CD4-positive, alpha-beta memory T cell (primary cell): ENCODE results near the gene OR4C45. TPM values are rescaled to one million over a fixed set of nuclear protein-coding genes. Genes with fewer than 3 reads are reported as not detected.
A peak's percentile ranks its signal among the peaks of the same experiment; 100 is the strongest.
"Not testable (repeated sequence)": the region's sequence is repeated elsewhere in the genome, so short reads cannot be mapped to it uniquely, and the experiment has no call there.

ENCODE experiments used
- CTCF ChIA-PET: fragments of 350-600 bp; sonication (Branson Sonifier 250); formaldehyde crosslinking; loops from one replicate; lab custom pipeline; 2021; ENCODE audit warnings: inconsistent platforms; ENCODE audit not compliant: partially characterized antibody; lab: Charles Lee
- POLR2A ChIA-PET: fragments of 350-600 bp; sonication (Branson Sonifier 250); formaldehyde crosslinking; loops from one replicate; lab custom pipeline; 2021; ENCODE audit not compliant: partially characterized antibody; lab: Charles Lee
- DNase-seq, 5 donors: peaks; one replicate each; pipeline versions ENCODE4 v3.0.0 to v3.0.0-alpha.2; 2020 to 2022; ENCODE audit warnings: mixed read lengths in 1 of 5
- H3K27ac ChIP-seq: one replicate; pipeline ENCODE4 v1.7.0; 2013; ENCODE audit warnings: low read depth, low read length
- H3K27me3 ChIP-seq: 2 replicates; pipeline ENCODE4 v1.7.0; 2013; ENCODE audit warnings: mild to moderate bottlenecking, low read length, moderate library complexity; ENCODE audit not compliant: insufficient read depth
- H3K36me3 ChIP-seq: 2 replicates; pipeline ENCODE4 v1.7.0; 2013; ENCODE audit warnings: mild to moderate bottlenecking, low read length, moderate library complexity; ENCODE audit not compliant: insufficient read depth
- H3K4me1 ChIP-seq: 2 replicates; pipeline ENCODE4 v1.7.0; 2013; ENCODE audit warnings: mild to moderate bottlenecking, low read length, moderate library complexity; ENCODE audit not compliant: insufficient read depth
- H3K4me3 ChIP-seq, 2 donors: one replicate each; pipeline ENCODE4 v1.7.0; 2013; ENCODE audit warnings: low read length in 2 of 2, mild to moderate bottlenecking in 1 of 2
- H3K9me3 ChIP-seq, 2 donors: one replicate each; pipeline ENCODE4 v1.7.0; 2013; ENCODE audit warnings: low read length in 2 of 2, control low read depth in 1 of 2; ENCODE audit not compliant: control insufficient read depth in 1 of 2
- H3K27ac Mint-ChIP-seq, 7 donors: one replicate each; pipeline ENCODE4 v1.8.0; 2020 to 2021; ENCODE audit warnings: mixed read lengths in 7 of 7, mild to moderate bottlenecking in 6 of 7, inconsistent platforms in 3 of 7, moderate library complexity in 3 of 7
- H3K27me3 Mint-ChIP-seq, 2 donors: one replicate each; pipeline ENCODE4 v1.8.0; 2020 to 2021; ENCODE audit warnings: mixed read lengths in 2 of 2
- H3K36me3 Mint-ChIP-seq, 2 donors: one replicate each; pipeline ENCODE4 v1.8.0; 2020 to 2021; ENCODE audit warnings: mixed read lengths in 2 of 2, inconsistent platforms in 1 of 2, mild to moderate bottlenecking in 1 of 2
- H3K4me1 Mint-ChIP-seq, 4 donors: one replicate each; pipeline ENCODE4 v1.8.0; 2020 to 2021; ENCODE audit warnings: mixed read lengths in 4 of 4, mild to moderate bottlenecking in 1 of 4
- H3K4me3 Mint-ChIP-seq, 8 donors: one replicate each; pipeline ENCODE4 v1.8.0; 2020 to 2021; ENCODE audit warnings: mixed read lengths in 8 of 8, mild to moderate bottlenecking in 7 of 8, moderate library complexity in 6 of 8, inconsistent platforms in 3 of 8
- H3K9me3 Mint-ChIP-seq, 8 donors: one replicate each; pipeline ENCODE4 v1.8.0; 2020 to 2021; ENCODE audit warnings: mixed read lengths in 8 of 8, mild to moderate bottlenecking in 5 of 8, inconsistent platforms in 3 of 8, moderate library complexity in 1 of 8
- intact Hi-C: fragments of 100-400 bp; cut with micrococcal nuclease; formaldehyde crosslinking; loops from one replicate; pipeline ENCODE4 v1.15.1; 2023
- polyA plus RNA-seq, 2 donors: library from polyadenylated mRNA; unstranded; fragments of 300-500 nt; fragmentation: Illumina TruSeq; gene quantifications; one replicate each; pipeline ENCODE4 v1.2.3, GENCODE V29; 2021
- total RNA-seq, 2 experiments: library from RNA; stranded (reverse); gene quantifications; one replicate each; pipeline ENCODE4 v1.2.3, GENCODE V29; 2021

Gene OR4C45
- not detected for total RNA-seq
- not detected for polyA plus RNA-seq

DNA sequence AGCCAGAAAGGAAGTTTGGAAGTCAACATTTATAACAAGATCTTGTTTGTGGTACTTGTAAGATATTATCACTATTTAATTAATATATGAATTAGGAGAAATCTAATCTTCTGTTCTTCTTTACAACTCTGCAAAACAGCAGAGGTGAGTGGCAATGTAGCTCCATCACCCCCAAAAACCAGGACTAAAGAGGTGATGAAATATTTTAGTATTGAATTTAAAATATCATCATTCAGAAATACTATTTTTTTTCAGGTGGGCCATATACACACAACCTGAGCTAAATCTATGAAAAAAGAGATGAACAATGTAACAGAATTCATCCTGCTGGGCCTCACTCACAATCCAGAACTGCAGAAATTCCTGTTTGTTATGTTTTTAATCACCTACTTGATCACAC, at the start of gene OR4C45:
Gene OR4C45, plus strand, starts transcription at position 301 of the 400 bp plus-strand sequence.
- no peaks in the 10 kb centered on the region for H3K9me3 ChIP-seq
- POLR2A ChIA-PET: no interaction called here
- no peak for DNase-seq
- no peaks in the 10 kb centered on the region for H3K4me1 ChIP-seq
- peaks cover 0 to 14% (median 6%) of the 10 kb centered on the region in 8 donors for H3K9me3 Mint-ChIP-seq
- no peak within 1 kb of the TSS for H3K4me3 Mint-ChIP-seq
- H3K4me3 ChIP-seq: no peak within 1 kb of the TSS
- no peaks in the 10 kb centered on the region for H3K4me1 Mint-ChIP-seq
- CTCF ChIA-PET: no interaction called here
- H3K27me3 ChIP-seq: no peaks in the 10 kb centered on the region
- no peaks in the 10 kb centered on the region for H3K27me3 Mint-ChIP-seq
- no peaks in the 10 kb centered on the region for H3K36me3 ChIP-seq
- intact Hi-C loops: no loop called here
- H3K27ac ChIP-seq: no peak within 1 kb of the TSS
- H3K36me3 Mint-ChIP-seq: no peaks in the 10 kb centered on the region
- H3K27ac Mint-ChIP-seq: no peak within 1 kb of the TSS

GRCh38 chr11:49995565-49995964, 37.1 kb upstream of the OR4C45 start:
- peak in 3 of 5 donors; percentile 5 to 15 (median 8) for DNase-seq
- Mint-ChIP-seq H3K9me3 (peaks cover 0 to 12% (median 3%) of the 10 kb centered on the region in 8 donors), H3K4me3 (no peak overlapping the region), H3K4me1 (no peaks in the 10 kb centered on the region), H3K27ac (no peak overlapping the region), H3K27me3 (no peaks in the 10 kb centered on the region), H3K36me3 (no peaks in the 10 kb centered on the region)
- intact Hi-C loops: no loop called here
- Histone ChIP-seq H3K27ac (no peak overlapping the region), H3K4me1 (no peaks in the 10 kb centered on the region), H3K9me3 (no peaks in the 10 kb centered on the region), H3K4me3 (no peak overlapping the region), H3K27me3 (no peaks in the 10 kb centered on the region), H3K36me3 (no peaks in the 10 kb centered on the region)
- CTCF ChIA-PET: no interaction called here
- POLR2A ChIA-PET: no interaction called here

DNA sequence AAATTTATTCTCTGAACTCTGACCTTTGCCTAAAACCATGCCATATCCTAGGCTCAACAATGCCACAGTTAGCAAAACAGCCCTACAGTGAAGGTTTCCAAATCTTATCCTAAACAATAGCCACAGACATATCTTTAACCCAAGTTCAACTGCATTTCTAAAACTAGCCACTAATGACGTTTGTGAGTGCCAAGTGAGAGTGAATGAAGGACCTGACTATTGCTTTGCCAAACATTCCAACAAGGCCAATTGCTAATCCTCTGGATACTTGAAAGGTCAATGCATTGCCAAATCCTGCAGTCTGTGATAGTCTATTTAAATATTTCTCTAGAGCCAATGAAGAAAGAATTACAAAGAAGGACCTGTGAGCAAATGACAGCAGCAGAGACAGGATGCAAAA, 2.5 kb upstream of the OR4C45 start:
- POLR2A ChIA-PET: no interaction called here
- no peak for DNase-seq
- intact Hi-C loops: no loop called here
- CTCF ChIA-PET: no interaction called here
- Mint-ChIP-seq H3K9me3 (peaks cover 0 to 27% (median 9%) of the 10 kb centered on the region in 8 donors), H3K27ac (no peak overlapping the region), H3K4me3 (no peak overlapping the region), H3K36me3 (no peaks in the 10 kb centered on the region), H3K27me3 (no peaks in the 10 kb centered on the region), H3K4me1 (no peaks in the 10 kb centered on the region)
- Histone ChIP-seq H3K27me3 (no peaks in the 10 kb centered on the region), H3K4me3 (no peak overlapping the region), H3K9me3 (no peaks in the 10 kb centered on the region), H3K4me1 (no peaks in the 10 kb centered on the region), H3K36me3 (no peaks in the 10 kb centered on the region), H3K27ac (no peak overlapping the region)

DNA sequence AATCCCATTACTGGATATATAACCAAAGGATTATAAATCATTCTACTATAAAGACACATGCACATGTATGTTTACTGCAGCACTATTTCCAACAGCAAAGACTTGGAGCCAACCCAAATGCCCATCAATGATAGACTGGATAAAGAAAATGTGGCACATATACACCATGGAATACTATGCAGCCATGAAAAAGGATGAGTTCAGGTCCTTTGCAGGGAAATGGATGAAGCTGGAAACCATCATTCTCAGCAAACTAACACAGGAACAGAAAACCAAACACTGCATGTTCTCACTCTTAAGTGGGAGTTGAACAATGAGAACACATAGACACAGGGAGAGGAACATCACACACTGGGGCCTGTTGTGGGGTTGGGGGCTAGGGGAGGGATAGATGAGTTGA, 3.6 kb downstream of the OR4C45 start:
- POLR2A ChIA-PET, H3K36me3 ChIP-seq, H3K27me3 ChIP-seq, H3K4me1 Mint-ChIP-seq, H3K4me3 Mint-ChIP-seq, H3K36me3 Mint-ChIP-seq, DNase-seq, H3K9me3 ChIP-seq, H3K4me1 ChIP-seq, H3K27me3 Mint-ChIP-seq, H3K27ac ChIP-seq, H3K27ac Mint-ChIP-seq, H3K4me3 ChIP-seq, intact Hi-C loops, CTCF ChIA-PET: not testable (repeated sequence)
- peaks cover 0 to 16% (median 8%) of the 10 kb centered on the region in 8 donors for H3K9me3 Mint-ChIP-seq

- Histone ChIP-seq H3K36me3 (no peaks in the 10 kb centered on the region), H3K4me1 (no peaks in the 10 kb centered on the region), H3K27me3 (no peaks in the 10 kb centered on the region), H3K9me3 (no peaks in the 10 kb centered on the region), H3K27ac (no peak overlapping the region), H3K4me3 (no peak overlapping the region)
- no peak overlapping the region for H3K4me3 Mint-ChIP-seq
- H3K27ac Mint-ChIP-seq: no peak overlapping the region
- DNase-seq: no peak
- intact Hi-C loops: no loop called here
- peaks cover 0 to 16% (median 9%) of the 10 kb centered on the region in 8 donors for H3K9me3 Mint-ChIP-seq
- H3K4me1 Mint-ChIP-seq: no peaks in the 10 kb centered on the region
- no peaks in the 10 kb centered on the region for H3K27me3 Mint-ChIP-seq
- ChIA-PET CTCF (no interaction called here), POLR2A (no interaction called here)
- H3K36me3 Mint-ChIP-seq: peaks cover 0 to 3% of the 10 kb centered on the region in 2 donors
Observed at GRCh38 chr11:50037251-50037650, 4.6 kb downstream of the OR4C45 start.

- ChIA-PET CTCF (no interaction called here), POLR2A (no interaction called here)
- no peak overlapping the region for H3K4me3 Mint-ChIP-seq
- intact Hi-C loops: no loop called here
- no peaks in the 10 kb centered on the region for H3K4me1 ChIP-seq
- no peaks in the 10 kb centered on the region for H3K4me1 Mint-ChIP-seq
- H3K27ac ChIP-seq: no peak overlapping the region
- no peaks in the 10 kb centered on the region for H3K27me3 Mint-ChIP-seq
- H3K9me3 Mint-ChIP-seq: peaks cover 0 to 8% (median 3%) of the 10 kb centered on the region in 8 donors
- no peaks in the 10 kb centered on the region for H3K36me3 Mint-ChIP-seq
- no peak overlapping the region for H3K4me3 ChIP-seq
- H3K36me3 ChIP-seq: no peaks in the 10 kb centered on the region
- H3K27ac Mint-ChIP-seq: no peak overlapping the region
- DNase-seq: no peak
- no peaks in the 10 kb centered on the region for H3K9me3 ChIP-seq
- no peaks in the 10 kb centered on the region for H3K27me3 ChIP-seq
Observed at GRCh38 chr11:50044647-50045046, 12.0 kb downstream of the OR4C45 start.

- H3K9me3 ChIP-seq, H3K27ac Mint-ChIP-seq, H3K4me3 Mint-ChIP-seq, H3K4me3 ChIP-seq, H3K4me1 ChIP-seq, H3K36me3 ChIP-seq, H3K27me3 ChIP-seq, POLR2A ChIA-PET, H3K36me3 Mint-ChIP-seq, intact Hi-C loops, H3K4me1 Mint-ChIP-seq, DNase-seq, H3K27me3 Mint-ChIP-seq, CTCF ChIA-PET, H3K27ac ChIP-seq: not testable (repeated sequence)
- H3K9me3 Mint-ChIP-seq: peaks cover 0 to 17% (median 4%) of the 10 kb centered on the region in 8 donors
Observed at GRCh38 chr11:50063056-50063455, 30.4 kb downstream of the OR4C45 start.

- H3K9me3 ChIP-seq: no peaks in the 10 kb centered on the region
- CTCF ChIA-PET: no interaction called here
- intact Hi-C loops: no loop called here
Observed at GRCh38 chr11:50070389-50070788, 37.7 kb downstream of the OR4C45 start.

More at GRCh38 chr11:50070389-50070788, 37.7 kb downstream of the OR4C45 start:
- Mint-ChIP-seq H3K36me3 (peaks cover 3 to 12% of the 10 kb centered on the region in 2 donors), H3K4me1 (no peaks in the 10 kb centered on the region), H3K4me3 (no peak overlapping the region), H3K27me3 (no peaks in the 10 kb centered on the region), H3K27ac (no peak overlapping the region), H3K9me3 (peaks cover 0 to 35% (median 12%) of the 10 kb centered on the region in 8 donors)
- no peaks in the 10 kb centered on the region for H3K36me3 ChIP-seq
- POLR2A ChIA-PET: no interaction called here
- no peak overlapping the region for H3K27ac ChIP-seq
- H3K4me1 ChIP-seq: no peaks in the 10 kb centered on the region
- DNase-seq: no peak
- no peak overlapping the region for H3K4me3 ChIP-seq
- H3K27me3 ChIP-seq: no peaks in the 10 kb centered on the region
